SK-N-SH (cell line): ENCODE measurements around the gene UPK1B. TPM values are rescaled to one million over a fixed set of nuclear protein-coding genes. Genes with fewer than 3 reads are reported as not detected.

Experiments used
- CTCF ChIA-PET: fragments of 300-600, 350-600 bp; formaldehyde crosslinking; extraction: SDS; loops from one replicate; lab custom pipeline; 2021; lab: Yijun Ruan, JAX
- POLR2A ChIA-PET: fragments of 350-600 bp; sonication (Branson Sonifier 250); formaldehyde crosslinking; extraction: SDS; loops from one replicate; lab custom pipeline; 2020; ENCODE audit warnings: antibody characterized with exemption, inconsistent platforms; lab: Yijun Ruan, JAX
- DNase-seq: peaks from one replicate; pipeline ENCODE4 v3.0.0; 2012
- H2AFZ ChIP-seq: fragments of 200-600 bp; sonication (generic); 2 replicates; pipeline ENCODE4 v1.8.1; 2016; ENCODE audit warnings: antibody characterized with exemption, mild to moderate bottlenecking, low read depth
- H3F3A ChIP-seq: fragments of 200-600 bp; sonication (generic); replicated peaks from 2 replicates; pipeline ENCODE3; 2016; ENCODE audit warnings: antibody characterized with exemption, mild to moderate bottlenecking; ENCODE audit not compliant: insufficient read depth
- H3K27ac ChIP-seq, 2 experiments: fragments of 200-500 bp in 1 of 2; fragments of 200-600 bp in 1 of 2; sonication (Bioruptor generic) in 1 of 2; sonication (generic), shearing (Covaris generic) in 1 of 2; 2 replicates each; pipeline versions ENCODE4 v1.5.1 to v1.6.1; 2014 to 2016; ENCODE audit warnings: low read depth in 2 of 2, inconsistent platforms in 1 of 2, low read length in 1 of 2, mild to moderate bottlenecking in 1 of 2, mixed read lengths in 1 of 2
- H3K27me3 ChIP-seq: fragments of 200-600 bp; sonication (generic), shearing (Covaris generic); 2 replicates; pipeline ENCODE4 v1.6.1; 2016; ENCODE audit warnings: mixed run types; ENCODE audit not compliant: insufficient read depth
- H3K36me3 ChIP-seq, 2 experiments: fragments of 200-500 bp in 1 of 2; fragments of 200-600 bp in 1 of 2; sonication (Bioruptor generic) in 1 of 2; sonication (generic) in 1 of 2; replicated peaks in 1 of 2; 2 replicates each; pipeline versions ENCODE3 to v1.5.1; 2014 to 2016; ENCODE audit warnings: low read length in 1 of 2, mild to moderate bottlenecking in 1 of 2; ENCODE audit not compliant: insufficient read depth in 2 of 2, control insufficient read depth in 1 of 2
- H3K4me1 ChIP-seq, 2 experiments: fragments of 200-500 bp in 1 of 2; fragments of 200-600 bp in 1 of 2; sonication (Bioruptor generic) in 1 of 2; sonication (generic), shearing (Covaris generic) in 1 of 2; 2 replicates each; pipeline versions ENCODE4 v1.5.1 to v1.6.1; 2014 to 2016; ENCODE audit warnings: low read depth in 1 of 2, low read length in 1 of 2, mixed run types in 1 of 2; ENCODE audit not compliant: insufficient read depth in 2 of 2, control insufficient read depth in 1 of 2
- H3K4me2 ChIP-seq: fragments of 200-600 bp; sonication (generic), shearing (Covaris generic); 2 replicates; pipeline ENCODE4 v1.6.1; 2017; ENCODE audit warnings: mixed run types
- H3K4me3 ChIP-seq, 2 experiments: fragments of 200-500 bp in 1 of 2; fragments of 200-600 bp in 1 of 2; sonication (Bioruptor generic) in 1 of 2; sonication (generic), shearing (Covaris generic) in 1 of 2; 2 replicates each; pipeline versions ENCODE4 v1.5.1 to v1.8.1; 2014 to 2016; ENCODE audit warnings: low read depth in 2 of 2, inconsistent platforms in 1 of 2, low read length in 1 of 2, mild to moderate bottlenecking in 1 of 2, mixed read lengths in 1 of 2, moderate library complexity in 1 of 2
- H3K79me2 ChIP-seq: fragments of 200-600 bp; sonication (generic); 2 replicates; pipeline ENCODE4 v1.8.1; 2017; ENCODE audit warnings: mild to moderate bottlenecking; ENCODE audit not compliant: insufficient read depth
- H3K9ac ChIP-seq: fragments of 200-600 bp; sonication (generic); 2 replicates; pipeline ENCODE4 v1.6.1; 2017; ENCODE audit warnings: mixed run types
- H3K9me2 ChIP-seq: fragments of 200-600 bp; sonication (generic); 2 replicates; pipeline ENCODE4 v1.6.1; 2017; ENCODE audit warnings: mixed run types
- H3K9me3 ChIP-seq: fragments of 200-600 bp; sonication (generic); 2 replicates; pipeline ENCODE4 v1.6.1; 2017; ENCODE audit warnings: mixed run types, mild to moderate bottlenecking, moderate library complexity
- H4K20me1 ChIP-seq: fragments of 200-600 bp; sonication (generic); 2 replicates; pipeline ENCODE4 v1.6.1; 2017; ENCODE audit warnings: mild to moderate bottlenecking, mixed run types; ENCODE audit not compliant: insufficient read depth
- CHD2 ChIP-seq: fragments of 150-350 bp; IDR thresholded peaks from 2 replicates; pipeline ENCODE4 v1.6.1; 2018; ENCODE audit warnings: low read length; ENCODE audit not compliant: partially characterized antibody
- EP300 ChIP-seq, 2 experiments: IDR thresholded peaks; 2 replicates each; pipeline versions ENCODE4 v1.4.0 to v1.6.1; 2012; ENCODE audit warnings: borderline replicate concordance in 1 of 2, low read depth in 1 of 2, low read length in 1 of 2
- FOXM1 ChIP-seq: IDR thresholded peaks from 2 replicates; pipeline ENCODE4 v1.4.0; 2012; ENCODE audit warnings: low read depth, mild to moderate bottlenecking
- GABPA ChIP-seq: IDR thresholded peaks from 2 replicates; pipeline ENCODE4 v1.4.0; 2012; ENCODE audit warnings: low read depth, mild to moderate bottlenecking
- IRF3 ChIP-seq: fragments of 150-350 bp; IDR thresholded peaks from 2 replicates; pipeline ENCODE4 v1.6.1; 2016; ENCODE audit warnings: mild to moderate bottlenecking, low read depth, low read length
- MXI1 ChIP-seq: IDR thresholded peaks from 2 replicates; pipeline ENCODE4 v1.6.1; 2012; ENCODE audit warnings: mild to moderate bottlenecking, low read depth, low read length, improper control_type of control experiment
- NFIC ChIP-seq: IDR thresholded peaks from 2 replicates; pipeline ENCODE4 v1.4.0; 2012; ENCODE audit warnings: borderline replicate concordance
- NRF1 ChIP-seq: IDR thresholded peaks from 2 replicates; pipeline ENCODE4 v1.6.1; 2012; ENCODE audit warnings: low read depth, mild to moderate bottlenecking, low read length
- PBX3 ChIP-seq: IDR thresholded peaks from 2 replicates; pipeline ENCODE4; 2012
- RAD21 ChIP-seq: IDR thresholded peaks from 2 replicates; pipeline ENCODE4 v1.6.1; 2012; ENCODE audit warnings: mild to moderate bottlenecking, low read length
- RFX5 ChIP-seq: IDR thresholded peaks from 2 replicates; pipeline ENCODE4 v1.6.1; 2012; ENCODE audit warnings: mild to moderate bottlenecking, improper control_type of control experiment, low read length
- RXRA ChIP-seq: IDR thresholded peaks from 2 replicates; pipeline ENCODE4 v1.4.0; 2012; ENCODE audit warnings: low read depth, mild to moderate bottlenecking, borderline replicate concordance
- SMC3 ChIP-seq: IDR thresholded peaks from 2 replicates; pipeline ENCODE4 v1.6.1; 2012; ENCODE audit warnings: low read depth, low read length, improper control_type of control experiment
- YY1 ChIP-seq: IDR thresholded peaks from 2 replicates; pipeline ENCODE4 v1.4.0; 2012; ENCODE audit warnings: low read depth, mild to moderate bottlenecking
- ZBTB33 ChIP-seq: IDR thresholded peaks from 2 replicates; pipeline ENCODE4 v1.4.0; 2012; ENCODE audit warnings: low read depth, borderline replicate concordance
- WGBS: methylation state at CpG from one replicate; pipeline ENCODE4 v1.1.6; 2017; ENCODE audit warnings: low lambda C conversion rate; 5-methylcytosine and 5-hydroxymethylcytosine counted together
- polyA plus RNA-seq, 3 experiments: library from polyadenylated mRNA; depleted of rRNA; stranded (reverse); fragments of >200 nt; gene quantifications; 2 replicates each; pipeline ENCODE4 v1.2.3, GENCODE V29; 2012
- TF ChIP-seq, protein P1 (sequence below): fragments of 200-600 bp; sonication (generic); IDR thresholded peaks from 2 replicates; pipeline ENCODE4 v1.6.1; 2017; ENCODE audit warnings: antibody characterized with exemption, mild to moderate bottlenecking, moderate library complexity
- TF ChIP-seq, protein P2 (sequence below): IDR thresholded peaks from 2 replicates; pipeline ENCODE4 v1.4.0; 2012; ENCODE audit warnings: low read depth

UPK1B gene
- polyA plus RNA-seq, 1 of the 3 experiments (the other 2 are of a cell fraction), result not detected

GRCh38 chr3:119145500-119146167 lies 27.8 kb upstream of the UPK1B start, which contains the start of gene TEX55:
Gene TEX55 (plus strand): TSS chr3:119146165. CDS start chr3:119146190, 25 bp downstream.
- H2AFZ ChIP-seq, result no peak within 1 kb of the TSS; the same call in 1 of the 2 replicates
- no peaks in the 10 kb centered on the region for H4K20me1 ChIP-seq
- no peaks in the 10 kb centered on the region; a peak in 1 of 4 replicates for H3K4me1 ChIP-seq
- no peak within 1 kb of the TSS for H3K9ac ChIP-seq
- H3K9me3 ChIP-seq, result no peaks in the 10 kb centered on the region
- H3F3A ChIP-seq, result no peaks in the 10 kb centered on the region
- H3K79me2 ChIP-seq, result no peaks in the 10 kb centered on the region
- no peak within 1 kb of the TSS for H3K4me2 ChIP-seq
- CTCF ChIA-PET, result interaction anchor here (0.7 to 2.0 kb wide), 11 partner anchors 9 to 535 kb away, joined by 3 to 7 read pairs (median 3); no protein-coding TSS in a partner anchor
- WGBS, result 75% methylated on average over 23 of the region's 23 CpGs
- H3K9me2 ChIP-seq, result no peaks in the 10 kb centered on the region
- H3K36me3 ChIP-seq, result no peaks in the 10 kb centered on the region
- POLR2A ChIA-PET, result no interaction called here
- TF ChIP-seq SMC3 (peak; percentile 65), MXI1 (no peak), IRF3 (no peak), RAD21 (peak; percentile 64)
- TF ChIP-seq, protein P1, sequence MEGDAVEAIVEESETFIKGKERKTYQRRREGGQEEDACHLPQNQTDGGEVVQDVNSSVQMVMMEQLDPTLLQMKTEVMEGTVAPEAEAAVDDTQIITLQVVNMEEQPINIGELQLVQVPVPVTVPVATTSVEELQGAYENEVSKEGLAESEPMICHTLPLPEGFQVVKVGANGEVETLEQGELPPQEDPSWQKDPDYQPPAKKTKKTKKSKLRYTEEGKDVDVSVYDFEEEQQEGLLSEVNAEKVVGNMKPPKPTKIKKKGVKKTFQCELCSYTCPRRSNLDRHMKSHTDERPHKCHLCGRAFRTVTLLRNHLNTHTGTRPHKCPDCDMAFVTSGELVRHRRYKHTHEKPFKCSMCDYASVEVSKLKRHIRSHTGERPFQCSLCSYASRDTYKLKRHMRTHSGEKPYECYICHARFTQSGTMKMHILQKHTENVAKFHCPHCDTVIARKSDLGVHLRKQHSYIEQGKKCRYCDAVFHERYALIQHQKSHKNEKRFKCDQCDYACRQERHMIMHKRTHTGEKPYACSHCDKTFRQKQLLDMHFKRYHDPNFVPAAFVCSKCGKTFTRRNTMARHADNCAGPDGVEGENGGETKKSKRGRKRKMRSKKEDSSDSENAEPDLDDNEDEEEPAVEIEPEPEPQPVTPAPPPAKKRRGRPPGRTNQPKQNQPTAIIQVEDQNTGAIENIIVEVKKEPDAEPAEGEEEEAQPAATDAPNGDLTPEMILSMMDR, result peak; percentile 67
- TF ChIP-seq, protein P2, sequence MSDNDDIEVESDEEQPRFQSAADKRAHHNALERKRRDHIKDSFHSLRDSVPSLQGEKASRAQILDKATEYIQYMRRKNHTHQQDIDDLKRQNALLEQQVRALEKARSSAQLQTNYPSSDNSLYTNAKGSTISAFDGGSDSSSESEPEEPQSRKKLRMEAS, result no peak
- H3K4me3 ChIP-seq, result no peak within 1 kb of the TSS
- H3K27ac ChIP-seq, result no peak within 1 kb of the TSS
- DNase-seq, result peak; percentile 69
- no peaks in the 10 kb centered on the region for H3K27me3 ChIP-seq

DNA sequence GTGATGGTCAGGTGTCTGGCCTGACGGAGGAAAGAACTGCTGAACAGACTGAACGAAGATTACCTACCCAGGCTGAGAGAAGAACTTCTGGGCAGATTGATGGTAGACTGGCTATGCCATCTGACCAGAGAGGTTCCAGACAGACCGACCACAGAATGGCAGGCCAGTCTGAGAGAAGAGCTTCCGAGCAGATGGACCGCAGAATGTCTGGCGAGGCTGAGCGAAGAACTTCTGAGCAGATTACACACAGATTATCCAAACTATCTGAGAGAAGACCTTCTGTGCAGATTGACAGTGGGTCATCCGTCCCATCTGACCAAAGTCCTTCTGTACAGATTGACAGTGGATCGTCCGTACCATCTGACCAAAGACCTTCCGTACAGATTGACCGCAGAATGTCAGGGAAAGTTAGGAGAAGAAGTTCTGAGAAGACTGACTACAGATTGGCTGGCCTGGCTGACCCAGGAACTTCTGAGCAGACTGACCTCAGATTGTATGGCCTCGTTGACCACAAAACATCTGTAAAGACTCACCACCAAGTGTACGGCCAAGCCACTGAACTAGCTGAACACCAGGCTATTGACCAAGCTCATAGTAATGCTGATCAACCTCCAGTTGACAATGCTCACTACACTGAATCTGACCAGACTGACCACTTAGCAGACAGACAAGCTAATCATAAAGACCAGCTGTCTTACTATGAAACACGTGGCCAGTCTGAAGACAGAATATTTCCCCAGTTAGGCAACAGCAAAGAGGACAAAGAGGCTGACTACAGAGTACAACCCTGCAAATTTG lies 26.6 kb upstream of the UPK1B start:
- H3K4me3 ChIP-seq, result no peak overlapping the region
- no peaks in the 10 kb centered on the region for H4K20me1 ChIP-seq
- H3K4me1 ChIP-seq, result no peaks in the 10 kb centered on the region; a peak in 1 of 4 replicates
- no peaks in the 10 kb centered on the region for H3K79me2 ChIP-seq
- H3K9ac ChIP-seq, result no peak overlapping the region
- no peaks in the 10 kb centered on the region for H3K36me3 ChIP-seq
- WGBS, result 72% methylated on average over 15 of the region's 15 CpGs
- no peaks in the 10 kb centered on the region for H3K9me3 ChIP-seq
- CTCF ChIA-PET, result interaction anchor here (1.3 to 2.0 kb wide), 3 partner anchors 95 to 534 kb away, joined by 4 to 7 read pairs (median 5); no protein-coding TSS in a partner anchor
- H3F3A ChIP-seq, result no peaks in the 10 kb centered on the region
- no peak overlapping the region for H3K27ac ChIP-seq
- DNase-seq, result no peak
- H3K4me2 ChIP-seq, result no peak overlapping the region
- H2AFZ ChIP-seq, result no peak overlapping the region
- POLR2A ChIA-PET, result no interaction called here
- no peaks in the 10 kb centered on the region for H3K9me2 ChIP-seq
- no peaks in the 10 kb centered on the region for H3K27me3 ChIP-seq
- no peak for TF ChIP-seq GABPA
- no peak for TF ChIP-seq IRF3
- TF ChIP-seq PBX3, result no peak
- no peak for TF ChIP-seq ZBTB33
- no peak for TF ChIP-seq YY1
- TF ChIP-seq FOXM1, result no peak
- TF ChIP-seq NRF1, result no peak
- TF ChIP-seq RAD21, result no peak
- TF ChIP-seq NFIC, result no peak
- TF ChIP-seq RFX5, result no peak
- no peak for TF ChIP-seq EP300 (IDR thresholded peaks at IDR 0.05; ENCODE audit: borderline replicate concordance in 1 of 2, low read depth in 1 of 2, low read length in 1 of 2)
- TF ChIP-seq RXRA, result no peak
- TF ChIP-seq CHD2, result no peak
